Immature natural killer cell (primary cell): ENCODE data around the gene ECD. TPM values are rescaled to one million over a fixed set of nuclear protein-coding genes. Genes with fewer than 3 reads are reported as not detected.

Source experiments
- DNase-seq, 3 donors: peaks; one replicate each; pipeline ENCODE4 v3.0.0; 2022; ENCODE audit warnings: mixed read lengths in 1 of 3
- H3K27ac Mint-ChIP-seq, 6 donors: one replicate each; pipeline ENCODE4 v1.8.0; 2020; ENCODE audit warnings: mixed read lengths in 6 of 6, mild to moderate bottlenecking in 5 of 6, inconsistent platforms in 4 of 6, moderate library complexity in 3 of 6
- H3K27me3 Mint-ChIP-seq, 3 donors: one replicate each; pipeline ENCODE4 v1.8.0; 2020 to 2021; ENCODE audit warnings: low read depth in 3 of 3, mild to moderate bottlenecking in 3 of 3, mixed read lengths in 3 of 3, moderate library complexity in 3 of 3, inconsistent platforms in 1 of 3
- H3K36me3 Mint-ChIP-seq, 3 donors: one replicate each; pipeline ENCODE4 v1.8.0; 2020; ENCODE audit warnings: mixed read lengths in 3 of 3, inconsistent platforms in 2 of 3, mild to moderate bottlenecking in 2 of 3
- H3K4me1 Mint-ChIP-seq, 2 donors: one replicate each; pipeline ENCODE4 v1.8.0; 2020; ENCODE audit warnings: inconsistent platforms in 2 of 2, mild to moderate bottlenecking in 2 of 2, mixed read lengths in 2 of 2, moderate library complexity in 1 of 2
- H3K4me3 Mint-ChIP-seq, 5 donors: one replicate each; pipeline ENCODE4 v1.8.0; 2020; ENCODE audit warnings: mild to moderate bottlenecking in 5 of 5, mixed read lengths in 5 of 5, inconsistent platforms in 3 of 5, moderate library complexity in 3 of 5
- H3K9me3 Mint-ChIP-seq, 6 donors: one replicate each; pipeline ENCODE4 v1.8.0; 2020; ENCODE audit warnings: mild to moderate bottlenecking in 6 of 6, mixed read lengths in 6 of 6, inconsistent platforms in 4 of 6, moderate library complexity in 3 of 6
- polyA plus RNA-seq, 3 donors: library from polyadenylated mRNA; unstranded; fragments of 300-500 nt; fragmentation: Illumina TruSeq; gene quantifications; one replicate each; pipeline ENCODE4 v1.2.3, GENCODE V29; 2021

ECD gene
- 10 to 100 TPM; 26.3 to 41.8 (median 30.3) TPM for polyA plus RNA-seq

GRCh38 chr10:73167783-73168464, at the start of gene ECD, which contains the start of gene FAM149B1:
Gene ECD (minus strand): TSS chr10:73168008. CDS start chr10:73163937, 4,071 bp downstream.
Gene FAM149B1 (plus strand): TSS chr10:73168119. CDS start chr10:73168340, 221 bp downstream.
- H3K36me3 Mint-ChIP-seq, result no peaks in the 10 kb centered on the region
- no peaks in the 10 kb centered on the region for H3K9me3 Mint-ChIP-seq
- peak within 1 kb of the TSS; percentile 98 to 100 (median 100) for H3K4me3 Mint-ChIP-seq
- peaks cover 3 to 8% (median 7%) of the 10 kb centered on the region in 3 donors for H3K27me3 Mint-ChIP-seq
- peaks cover 34 to 47% of the 10 kb centered on the region in 2 donors for H3K4me1 Mint-ChIP-seq
- H3K27ac Mint-ChIP-seq, result peak within 1 kb of the TSS; percentile 99 to 100 (median 100)
- DNase-seq, result peak; percentile 91 to 92 (median 91)

GRCh38 chr10:73215749-73216148, 47.9 kb upstream of the ECD start:
- no peak overlapping the region for H3K4me3 Mint-ChIP-seq
- H3K36me3 Mint-ChIP-seq, result peaks cover 20 to 46% (median 45%) of the 10 kb centered on the region in 3 donors
- H3K9me3 Mint-ChIP-seq, result no peaks in the 10 kb centered on the region
- H3K27ac Mint-ChIP-seq, result no peak overlapping the region
- DNase-seq, result no peak
- no peaks in the 10 kb centered on the region for H3K27me3 Mint-ChIP-seq
- H3K4me1 Mint-ChIP-seq, result no peaks in the 10 kb centered on the region

DNA sequence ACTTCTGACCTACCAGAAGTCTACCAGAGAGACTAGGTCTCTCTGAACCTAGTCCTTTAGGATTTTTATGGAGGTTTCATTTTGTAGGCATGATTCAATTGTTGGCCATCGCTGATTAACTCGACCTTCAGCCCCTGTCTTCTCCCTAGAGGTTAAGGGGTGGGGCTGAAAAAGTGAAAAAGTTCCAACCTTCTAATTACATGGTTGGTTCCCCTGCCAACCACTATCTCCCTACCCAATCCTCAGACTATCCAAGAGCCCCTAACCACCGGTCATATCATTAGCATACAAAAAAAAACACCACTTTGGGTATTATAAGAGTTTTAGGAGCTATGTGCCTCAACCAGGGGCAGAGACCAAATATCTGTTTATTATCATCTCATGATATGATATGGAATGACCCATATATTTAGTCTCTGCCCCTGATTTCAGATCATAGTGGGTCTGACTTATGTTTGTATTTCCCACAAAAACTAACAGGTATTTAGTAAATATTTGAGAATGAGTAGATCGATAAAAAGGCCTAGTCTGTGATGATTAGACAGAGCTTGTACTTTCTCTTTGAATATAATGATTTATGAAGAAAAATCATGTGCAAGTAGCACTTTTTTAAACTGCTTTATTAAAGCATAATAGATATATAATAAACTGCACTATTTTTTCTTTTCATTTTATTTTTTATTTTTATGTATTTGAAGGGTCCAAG, 43.5 kb upstream of the ECD start:
- peak overlapping the region in 1 of 6 donors; percentile 46 for H3K27ac Mint-ChIP-seq
- H3K36me3 Mint-ChIP-seq, result peaks cover 6 to 40% (median 28%) of the 10 kb centered on the region in 3 donors
- H3K4me3 Mint-ChIP-seq, result no peak overlapping the region
- no peaks in the 10 kb centered on the region for H3K9me3 Mint-ChIP-seq
- no peak for DNase-seq
- no peaks in the 10 kb centered on the region for H3K27me3 Mint-ChIP-seq
- H3K4me1 Mint-ChIP-seq, result no peaks in the 10 kb centered on the region

GRCh38 chr10:73210395-73211105, 42.7 kb upstream of the ECD start:
- Mint-ChIP-seq H3K9me3 (no peaks in the 10 kb centered on the region), H3K27ac (peak overlapping the region in 1 of 6 donors; percentile 46), H3K27me3 (peaks cover 0 to 2% (median 0%) of the 10 kb centered on the region in 3 donors), H3K4me1 (no peaks in the 10 kb centered on the region), H3K36me3 (peaks cover 0 to 35% (median 27%) of the 10 kb centered on the region in 3 donors), H3K4me3 (no peak overlapping the region)
- DNase-seq, result no peak

- Mint-ChIP-seq H3K36me3 (peaks cover 0 to 34% (median 31%) of the 10 kb centered on the region in 3 donors), H3K9me3 (no peaks in the 10 kb centered on the region), H3K27me3 (peaks cover 0 to 4% (median 0%) of the 10 kb centered on the region in 3 donors), H3K4me1 (no peaks in the 10 kb centered on the region), H3K4me3 (no peak overlapping the region), H3K27ac (no peak overlapping the region)
- no peak for DNase-seq
Measured at GRCh38 chr10:73209705-73210104, 41.9 kb upstream of the ECD start.

GRCh38 chr10:73207883-73208282, 40.1 kb upstream of the ECD start:
- H3K27ac Mint-ChIP-seq, result no peak overlapping the region

DNA sequence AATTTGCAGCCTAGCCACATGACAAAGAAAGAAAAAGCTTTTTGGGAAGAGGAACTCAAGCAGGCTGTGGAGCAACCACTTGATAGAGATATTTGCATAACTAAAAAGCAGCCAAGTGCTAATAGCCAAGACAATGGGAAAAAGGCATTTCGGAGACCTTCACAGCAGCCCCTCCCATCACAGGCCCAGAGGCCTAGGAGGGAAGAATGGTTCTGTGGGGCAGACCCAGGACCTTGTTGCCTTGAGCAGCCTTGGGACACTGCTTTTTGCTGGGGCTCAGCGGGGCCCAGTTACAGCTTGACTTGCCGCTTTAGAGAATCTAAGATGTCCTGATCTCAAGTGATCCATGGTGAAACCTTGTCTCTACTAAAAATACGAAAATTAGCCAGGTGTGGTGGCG, 38.6 kb upstream of the ECD start:
- peaks cover 0 to 4% (median 1%) of the 10 kb centered on the region in 3 donors for H3K27me3 Mint-ChIP-seq
- H3K36me3 Mint-ChIP-seq, result peaks cover 0 to 19% (median 19%) of the 10 kb centered on the region in 3 donors
- no peak overlapping the region for H3K4me3 Mint-ChIP-seq
- H3K27ac Mint-ChIP-seq, result no peak overlapping the region
- no peaks in the 10 kb centered on the region for H3K9me3 Mint-ChIP-seq
- no peaks in the 10 kb centered on the region for H3K4me1 Mint-ChIP-seq
- no peak for DNase-seq

More at GRCh38 chr10:73207883-73208282, 40.1 kb upstream of the ECD start:
- Mint-ChIP-seq H3K9me3 (no peaks in the 10 kb centered on the region), H3K4me1 (no peaks in the 10 kb centered on the region), H3K4me3 (no peak overlapping the region), H3K27me3 (peaks cover 0 to 4% (median 0%) of the 10 kb centered on the region in 3 donors), H3K36me3 (peaks cover 0 to 22% (median 19%) of the 10 kb centered on the region in 3 donors)
- DNase-seq, result no peak

- H3K4me3 Mint-ChIP-seq, result no peak overlapping the region
- H3K27ac Mint-ChIP-seq, result no peak overlapping the region
- H3K9me3 Mint-ChIP-seq, result no peaks in the 10 kb centered on the region
- no peak for DNase-seq
- no peaks in the 10 kb centered on the region for H3K4me1 Mint-ChIP-seq
- peaks cover 0 to 19% (median 19%) of the 10 kb centered on the region in 3 donors for H3K36me3 Mint-ChIP-seq
- peaks cover 0 to 4% (median 1%) of the 10 kb centered on the region in 3 donors for H3K27me3 Mint-ChIP-seq
Measured at GRCh38 chr10:73205890-73206289, 38.1 kb upstream of the ECD start.

DNA sequence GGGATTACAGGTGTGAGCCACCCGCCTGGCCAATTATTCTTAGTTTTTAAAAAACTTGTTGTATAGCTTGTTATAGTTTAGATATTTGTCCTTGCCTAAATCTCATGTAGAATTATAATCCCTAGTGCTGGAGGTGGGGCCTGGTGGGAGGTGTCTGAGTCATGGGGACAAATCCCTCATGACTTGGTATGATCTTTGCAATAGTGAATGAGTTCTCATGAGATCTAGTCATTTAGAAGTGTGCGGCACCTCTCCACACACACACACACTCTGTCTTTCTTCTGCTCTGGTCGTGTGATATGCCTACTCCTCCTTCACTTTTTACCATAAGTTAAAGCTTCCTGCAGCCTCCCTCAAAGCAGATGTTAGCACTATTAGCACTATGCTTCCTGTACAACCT, 37.3 kb upstream of the ECD start:
- DNase-seq, result no peak
- Mint-ChIP-seq H3K4me3 (no peak overlapping the region), H3K4me1 (no peaks in the 10 kb centered on the region), H3K9me3 (no peaks in the 10 kb centered on the region), H3K27me3 (peaks cover 0 to 4% (median 1%) of the 10 kb centered on the region in 3 donors), H3K36me3 (peaks cover 0 to 21% (median 19%) of the 10 kb centered on the region in 3 donors), H3K27ac (no peak overlapping the region)

GRCh38 chr10:73190188-73190587, 22.4 kb upstream of the ECD start:
- peaks cover 0 to 7% (median 6%) of the 10 kb centered on the region in 3 donors for H3K36me3 Mint-ChIP-seq
- H3K27me3 Mint-ChIP-seq, result no peaks in the 10 kb centered on the region
- DNase-seq, result no peak
- H3K4me1 Mint-ChIP-seq, result no peaks in the 10 kb centered on the region
- no peak overlapping the region for H3K4me3 Mint-ChIP-seq
- no peaks in the 10 kb centered on the region for H3K9me3 Mint-ChIP-seq
- H3K27ac Mint-ChIP-seq, result no peak overlapping the region

GRCh38 chr10:73186266-73186665, 18.5 kb upstream of the ECD start:
- Mint-ChIP-seq H3K27me3 (no peaks in the 10 kb centered on the region), H3K27ac (no peak overlapping the region), H3K36me3 (peaks cover 14 to 29% (median 26%) of the 10 kb centered on the region in 3 donors), H3K9me3 (peaks cover 0 to 2% (median 0%) of the 10 kb centered on the region in 6 donors), H3K4me3 (no peak overlapping the region), H3K4me1 (no peaks in the 10 kb centered on the region)
- no peak for DNase-seq

GRCh38 chr10:73183667-73184281, 16.0 kb upstream of the ECD start:
- no peaks in the 10 kb centered on the region for H3K27me3 Mint-ChIP-seq
- no peak overlapping the region for H3K4me3 Mint-ChIP-seq
- peaks cover 22 to 43% (median 39%) of the 10 kb centered on the region in 3 donors for H3K36me3 Mint-ChIP-seq
- no peaks in the 10 kb centered on the region for H3K4me1 Mint-ChIP-seq
- no peak overlapping the region for H3K27ac Mint-ChIP-seq
- no peak for DNase-seq
- H3K9me3 Mint-ChIP-seq, result peaks cover 0 to 2% (median 0%) of the 10 kb centered on the region in 6 donors

- peaks cover 0 to 2% (median 0%) of the 10 kb centered on the region in 6 donors for H3K9me3 Mint-ChIP-seq
- no peak overlapping the region for H3K27ac Mint-ChIP-seq
- peaks cover 22 to 47% (median 39%) of the 10 kb centered on the region in 3 donors for H3K36me3 Mint-ChIP-seq
- H3K27me3 Mint-ChIP-seq, result no peaks in the 10 kb centered on the region
- H3K4me1 Mint-ChIP-seq, result no peaks in the 10 kb centered on the region
- DNase-seq, result no peak
- no peak overlapping the region for H3K4me3 Mint-ChIP-seq
Measured at GRCh38 chr10:73182568-73182967, 14.8 kb upstream of the ECD start.
